Ectodermal cell (in vitro differentiated cells): ENCODE measurements around the gene KRT10.

Experiments used
- H3K27ac ChIP-seq: 2 replicates; pipeline ENCODE4 v1.7.0; 2013; ENCODE audit warnings: mild to moderate bottlenecking, low read depth, low read length; ENCODE audit not compliant: insufficient read depth, poor library complexity, severe bottlenecking
- H3K27me3 ChIP-seq: 2 replicates; pipeline ENCODE4 v1.7.0; 2013; ENCODE audit warnings: mild to moderate bottlenecking, low read length; ENCODE audit not compliant: insufficient read depth, control insufficient read depth, poor library complexity, severe bottlenecking
- H3K36me3 ChIP-seq: one replicate; pipeline ENCODE4 v1.7.0; 2013; ENCODE audit warnings: low read length; ENCODE audit not compliant: control insufficient read depth, insufficient read depth
- H3K4me1 ChIP-seq: one replicate; pipeline ENCODE4 v1.7.0; 2013; ENCODE audit warnings: low read length; ENCODE audit not compliant: control insufficient read depth, insufficient read depth
- H3K4me3 ChIP-seq: 2 replicates; pipeline ENCODE4 v1.7.0; 2013; ENCODE audit warnings: low read depth, low read length, control low read depth; ENCODE audit not compliant: insufficient read depth
- H3K9me3 ChIP-seq: 2 replicates; pipeline ENCODE4 v1.7.0; 2013; ENCODE audit warnings: mild to moderate bottlenecking, low read length, moderate library complexity; ENCODE audit not compliant: control insufficient read depth
- WGBS, 2 experiments: methylation state at CpG; one replicate each; pipeline ENCODE4 v1.1.7; 2013; ENCODE audit warnings: missing lambda C conversion rate in 2 of 2; 5-methylcytosine and 5-hydroxymethylcytosine counted together

The KRT10 gene

GRCh38 chr17:40810494-40810893, 11.9 kb downstream of the KRT10 start:
- no peaks in the 10 kb centered on the region for H3K9me3 ChIP-seq
- peaks cover 83% of the 10 kb centered on the region for H3K27me3 ChIP-seq
- H3K4me3 ChIP-seq = no peak overlapping the region
- no peaks in the 10 kb centered on the region for H3K36me3 ChIP-seq
- 74 to 84% methylated on average over 5 to 6 of the region's 6 CpGs for WGBS, 2 experiments
- no peak overlapping the region for H3K27ac ChIP-seq
- H3K4me1 ChIP-seq = no peaks in the 10 kb centered on the region

GRCh38 chr17:40809721-40810421, 12.5 kb downstream of the KRT10 start:
- H3K27ac ChIP-seq = no peak overlapping the region
- no peak overlapping the region for H3K4me3 ChIP-seq
- no peaks in the 10 kb centered on the region for H3K9me3 ChIP-seq
- no peaks in the 10 kb centered on the region for H3K4me1 ChIP-seq
- H3K36me3 ChIP-seq = no peaks in the 10 kb centered on the region
- 94% methylated on average over 2 of the region's 2 CpGs; no CpG with 5 or more reads in 1 of the 2 experiments for WGBS, 2 experiments
- peaks cover 90% of the 10 kb centered on the region for H3K27me3 ChIP-seq

- Histone ChIP-seq H3K4me1 (no peaks in the 10 kb centered on the region), H3K4me3 (no peak overlapping the region), H3K27ac (no peak overlapping the region), H3K27me3 (peaks cover 83% of the 10 kb centered on the region), H3K36me3 (no peaks in the 10 kb centered on the region), H3K9me3 (no peaks in the 10 kb centered on the region)
- 75 to 76% methylated on average over 3 of the region's 3 CpGs for WGBS, 2 experiments
These were observed 16.3 kb downstream of the KRT10 start for GRCh38 chr17:40806131-40806530.

GRCh38 chr17:40803617-40804082, 18.8 kb downstream of the KRT10 start:
- Histone ChIP-seq H3K27me3 (peaks cover 78% of the 10 kb centered on the region), H3K27ac (no peak overlapping the region), H3K4me3 (no peak overlapping the region), H3K36me3 (no peaks in the 10 kb centered on the region), H3K4me1 (no peaks in the 10 kb centered on the region), H3K9me3 (no peaks in the 10 kb centered on the region)
- 17 to 21% methylated on average over 13 of the region's 13 CpGs for WGBS, 2 experiments

GRCh38 chr17:40801157-40801556, 21.3 kb downstream of the KRT10 start:
- Histone ChIP-seq H3K9me3 (no peaks in the 10 kb centered on the region), H3K4me1 (no peaks in the 10 kb centered on the region), H3K27me3 (peaks cover 54% of the 10 kb centered on the region), H3K4me3 (no peak overlapping the region), H3K36me3 (no peaks in the 10 kb centered on the region), H3K27ac (no peak overlapping the region)
- WGBS, 2 experiments = 86% methylated on average over 2 of the region's 2 CpGs

- 83 to 84% methylated on average over 1 of the region's 1 CpG for WGBS, 2 experiments
- Histone ChIP-seq H3K27me3 (peaks cover 50% of the 10 kb centered on the region), H3K9me3 (no peaks in the 10 kb centered on the region), H3K36me3 (no peaks in the 10 kb centered on the region), H3K4me1 (no peaks in the 10 kb centered on the region), H3K4me3 (no peak overlapping the region), H3K27ac (no peak overlapping the region)
These were observed 22.0 kb downstream of the KRT10 start for GRCh38 chr17:40800381-40800780.

GRCh38 chr17:40799859-40800258, 22.6 kb downstream of the KRT10 start, which contains the start of gene KRT28:
Gene KRT28, minus strand, starts transcription at chr17:40799959. Its CDS starts 66 bp downstream, at chr17:40799893.
- peaks cover 45% of the 10 kb centered on the region for H3K27me3 ChIP-seq
- no peak within 1 kb of the TSS for H3K4me3 ChIP-seq
- WGBS, 2 experiments = 100% methylated on average over 2 of the region's 3 CpGs; no CpG with 5 or more reads in 1 of the 2 experiments
- no peaks in the 10 kb centered on the region for H3K9me3 ChIP-seq
- H3K36me3 ChIP-seq = no peaks in the 10 kb centered on the region
- no peaks in the 10 kb centered on the region for H3K4me1 ChIP-seq
- no peak within 1 kb of the TSS for H3K27ac ChIP-seq

GRCh38 chr17:40796846-40797245, 25.6 kb downstream of the KRT10 start:
- H3K27me3 ChIP-seq = peaks cover 30% of the 10 kb centered on the region

GRCh38 chr17:40795019-40795667, 27.3 kb downstream of the KRT10 start:
- Histone ChIP-seq H3K27ac (no peak overlapping the region), H3K4me1 (no peaks in the 10 kb centered on the region), H3K9me3 (no peaks in the 10 kb centered on the region), H3K27me3 (peaks cover 13% of the 10 kb centered on the region), H3K36me3 (no peaks in the 10 kb centered on the region), H3K4me3 (no peak overlapping the region)
- 92% methylated on average over 10 of the region's 10 CpGs for WGBS, 2 experiments

More at GRCh38 chr17:40796846-40797245, 25.6 kb downstream of the KRT10 start:
- H3K4me1 ChIP-seq = no peaks in the 10 kb centered on the region
- no peaks in the 10 kb centered on the region for H3K36me3 ChIP-seq
- WGBS, 2 experiments = 92% methylated on average over 27 of the region's 27 CpGs
- H3K27ac ChIP-seq = no peak overlapping the region
- H3K4me3 ChIP-seq = no peak overlapping the region
- no peaks in the 10 kb centered on the region for H3K9me3 ChIP-seq

GRCh38 chr17:40794466-40794865, 27.9 kb downstream of the KRT10 start:
- H3K27me3 ChIP-seq = peaks cover 7% of the 10 kb centered on the region
- no peaks in the 10 kb centered on the region for H3K36me3 ChIP-seq
- WGBS, 2 experiments = 97 to 98% methylated on average over 2 of the region's 2 CpGs
- no peak overlapping the region for H3K4me3 ChIP-seq
- no peaks in the 10 kb centered on the region for H3K4me1 ChIP-seq
- H3K9me3 ChIP-seq = no peaks in the 10 kb centered on the region
- H3K27ac ChIP-seq = no peak overlapping the region
